SK-N-DZ (cell line): Measurements from ENCODE around the gene MTMR10.
A peak's percentile ranks its signal among the peaks of the same experiment; 100 is the strongest.

Experiments
- DNase-seq: peaks from one replicate; pipeline ENCODE4 v3.0.0-alpha.2; 2015; ENCODE audit warnings: low spot score
- small RNA-seq, 2 experiments: library from RNA; depleted of rRNA; stranded (forward); fragments of <200 nt; gene quantifications; one replicate each; pipeline ENCODE3, GENCODE V24; 2014

MTMR10 gene

GRCh38 chr15:30921781-30922479, 69.5 kb downstream of the MTMR10 start:
- DNase-seq, result no peak

GRCh38 chr15:30921106-30921505, 70.3 kb downstream of the MTMR10 start:
- no peak for DNase-seq

GRCh38 chr15:30919877-30920550, 71.4 kb downstream of the MTMR10 start:
- no peak for DNase-seq

- DNase-seq, result no peak
Measured at GRCh38 chr15:30918366-30918765, 73.1 kb downstream of the MTMR10 start.

- DNase-seq, result no peak
Measured at GRCh38 chr15:30917675-30918074, 73.8 kb downstream of the MTMR10 start.

GRCh38 chr15:30917013-30917412, 74.4 kb downstream of the MTMR10 start:
- DNase-seq, result no peak

- no peak for DNase-seq
Measured at GRCh38 chr15:30913761-30914160, 77.7 kb downstream of the MTMR10 start.

- DNase-seq, result no peak
Measured at GRCh38 chr15:30906366-30906765, 85.1 kb downstream of the MTMR10 start.

GRCh38 chr15:30905821-30906220, 85.6 kb downstream of the MTMR10 start:
- DNase-seq, result no peak

GRCh38 chr15:30904812-30905211, 86.6 kb downstream of the MTMR10 start:
- DNase-seq, result no peak

- peak; percentile 94 for DNase-seq
Measured at GRCh38 chr15:30903497-30904187, 87.8 kb downstream of the MTMR10 start, which contains the start of gene FAN1. FAN1 (plus strand) TSS chr15:30903915; CDS start chr15:30904664, 749 bp downstream.

- no peak for DNase-seq
Measured at GRCh38 chr15:30901889-30902288, 89.5 kb downstream of the MTMR10 start.

- DNase-seq, result no peak
Measured at GRCh38 chr15:30896211-30896606, 95.2 kb downstream of the MTMR10 start.

- DNase-seq, result no peak
Measured at GRCh38 chr15:30895461-30896210, 95.8 kb downstream of the MTMR10 start.

GRCh38 chr15:30889196-30889595, 102.2 kb downstream of the MTMR10 start:
- no peak for DNase-seq

Small RNA genes within 50 kb of the gene (small RNA-seq; reads per million reads assigned to genes)
- 0 reads per million in 2 experiments for gene RNU6-466P
